NCI-H2227 (cell line): ENCODE data around the gene SIX5.

Source experiments
- DNase-seq: peaks from one replicate; lab custom pipeline; 2025; ENCODE audit not compliant: unreplicated experiment; lab: John Stamatoyannopoulos, UW

SIX5 gene

DNA sequence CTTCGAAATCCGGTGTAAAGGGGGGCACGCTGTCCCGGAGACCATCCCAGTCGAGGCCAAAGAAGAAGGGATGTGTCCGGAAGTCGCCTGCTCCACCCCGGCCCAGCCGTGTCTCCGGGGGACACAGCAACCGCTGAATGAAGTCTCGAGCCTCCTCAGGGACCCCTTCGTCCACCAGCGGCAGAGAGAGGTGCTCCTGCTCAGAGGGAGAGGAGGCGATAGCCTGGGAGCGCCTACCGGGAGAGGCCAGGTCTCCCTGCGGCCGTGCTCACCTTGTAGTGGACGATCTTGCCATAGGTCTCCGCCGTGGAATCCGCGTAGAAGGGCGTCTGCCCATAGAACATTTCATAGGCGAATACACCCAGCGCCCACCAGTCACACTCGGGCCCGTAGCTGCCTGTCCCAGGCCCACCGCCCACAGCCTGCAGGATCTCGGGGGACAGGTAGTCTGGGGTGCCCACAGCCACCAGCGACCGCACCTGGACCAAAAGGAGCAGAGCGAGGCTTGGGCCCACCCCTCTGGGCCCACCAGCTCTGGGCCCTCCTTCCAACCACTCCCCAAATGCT, 8.4 kb upstream of the SIX5 start:
- no peak for DNase-seq

DNA sequence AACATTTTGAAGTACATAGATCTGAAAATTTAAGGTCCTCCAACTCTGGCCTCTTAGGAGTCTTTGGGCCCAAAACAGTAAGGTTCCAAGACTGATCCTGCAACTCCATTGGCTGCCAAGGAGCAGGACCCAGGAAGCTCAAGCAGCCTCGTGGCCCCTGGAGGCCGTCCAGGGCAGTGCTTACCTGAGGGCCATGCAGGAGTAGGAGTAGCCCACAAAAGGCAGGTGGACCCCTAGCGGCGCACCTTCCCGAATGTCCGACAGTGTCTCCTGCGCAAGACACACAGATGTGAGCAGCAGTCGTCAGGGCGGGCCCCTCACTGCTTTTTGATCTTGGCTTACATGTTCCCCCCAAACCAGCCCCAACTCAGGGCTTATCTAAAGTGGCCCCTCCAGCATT, 5.7 kb upstream of the SIX5 start:
- no peak for DNase-seq

DNA sequence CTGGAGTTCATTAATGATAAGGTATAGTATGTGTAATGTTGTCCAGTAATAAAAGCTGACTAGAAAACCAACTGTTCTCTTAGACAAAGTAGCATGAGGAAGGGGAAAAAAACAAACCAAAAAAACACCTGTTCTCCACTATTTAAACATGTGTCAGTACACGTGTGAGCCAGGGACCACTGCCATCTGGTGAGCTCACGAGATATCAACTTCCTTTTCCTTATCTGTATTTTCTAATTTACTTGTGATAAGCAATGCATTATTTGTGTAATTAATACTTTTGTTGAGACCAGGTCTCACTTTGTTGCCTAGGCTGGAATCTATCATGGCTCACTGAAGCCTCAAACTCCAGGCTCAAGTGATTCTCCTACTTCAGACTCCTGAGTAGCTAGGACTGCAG, 4.3 kb upstream of the SIX5 start:
- no peak for DNase-seq

DNA sequence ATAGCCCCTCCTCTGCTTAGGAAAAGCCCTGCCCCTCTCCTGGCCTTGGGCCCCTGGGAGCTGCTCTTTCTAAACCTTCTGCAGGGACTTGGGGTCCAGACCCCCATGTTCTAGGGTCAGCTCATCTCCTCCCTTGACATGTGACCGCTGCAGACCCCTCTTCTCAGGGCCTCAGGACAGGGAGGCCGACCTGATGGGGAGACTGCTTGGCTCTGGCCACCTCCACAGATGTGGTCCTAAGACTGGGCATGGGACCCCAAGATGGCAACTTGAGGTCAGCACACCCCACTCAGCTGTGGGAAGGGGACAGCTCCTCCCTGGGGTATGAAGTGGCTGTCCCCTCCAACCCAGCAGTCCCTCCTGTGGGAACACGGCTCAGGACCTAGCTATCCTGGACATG, 3.9 kb upstream of the SIX5 start:
- no peak for DNase-seq

DNA sequence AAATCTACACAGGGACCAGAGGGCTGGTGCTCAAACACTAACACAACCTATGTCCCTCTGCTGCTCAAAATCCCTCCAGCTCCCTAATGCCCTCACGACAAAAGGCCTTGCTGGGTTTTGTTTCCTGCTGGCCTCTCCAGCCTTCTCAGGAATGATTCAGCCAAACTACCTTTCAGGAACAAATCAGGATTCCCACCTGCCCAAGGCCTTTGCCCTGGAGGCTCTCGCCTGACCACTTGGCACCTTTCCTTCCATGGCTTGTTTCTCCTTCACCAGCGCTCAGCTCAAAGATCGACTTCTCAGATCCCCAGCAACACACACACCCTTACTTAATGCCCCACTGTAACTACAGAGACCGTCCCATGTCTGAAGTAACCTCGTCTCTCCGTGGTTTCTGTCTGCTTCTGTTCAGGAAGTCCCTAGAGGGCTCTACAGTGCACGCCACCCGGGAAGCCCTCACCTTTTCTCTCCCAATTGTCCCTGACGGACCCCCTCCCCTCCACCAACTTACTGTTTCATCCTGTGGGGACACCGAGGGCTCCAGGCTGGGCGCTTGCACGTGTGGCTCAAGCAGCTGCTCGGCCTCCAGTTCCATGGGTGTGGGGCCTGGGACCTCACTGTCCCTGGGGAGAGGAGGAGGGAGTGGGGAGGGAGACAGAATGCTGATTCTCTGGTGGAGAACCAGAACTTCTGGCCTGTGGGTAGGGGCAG, 3.2 kb upstream of the SIX5 start:
- no peak for DNase-seq

DNA sequence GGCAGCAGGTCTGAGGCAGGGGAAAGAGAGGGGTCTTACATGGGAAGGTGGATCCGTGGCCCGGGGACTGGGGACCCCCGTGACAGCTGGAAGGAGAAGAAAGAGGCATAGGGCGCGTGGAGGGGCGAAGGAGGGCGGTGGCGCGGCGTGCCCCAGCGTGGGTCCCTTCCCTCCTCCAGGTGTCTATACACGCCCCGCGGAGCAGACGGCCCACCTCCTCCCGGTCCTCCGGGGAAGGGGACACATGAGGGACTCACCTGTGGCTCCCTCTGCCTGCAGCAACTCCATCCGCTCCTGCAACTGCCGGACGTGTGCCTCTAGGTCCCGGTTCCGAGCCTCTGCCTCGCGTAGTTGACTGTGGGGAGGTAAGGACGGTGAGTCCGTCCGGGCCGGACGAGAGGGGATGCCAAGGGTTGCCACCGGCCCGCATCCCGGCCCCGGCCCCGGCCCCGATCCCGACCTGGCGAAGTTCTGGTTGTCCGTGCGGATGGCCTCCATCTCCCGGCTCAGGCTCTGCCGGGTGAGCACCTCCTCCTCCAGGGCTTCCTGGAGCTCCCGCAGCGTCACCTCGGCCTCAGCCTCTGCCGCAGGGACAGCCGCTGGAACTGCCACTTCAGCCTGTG, 2.4 kb upstream of the SIX5 start:
- DNase-seq = no peak

DNA sequence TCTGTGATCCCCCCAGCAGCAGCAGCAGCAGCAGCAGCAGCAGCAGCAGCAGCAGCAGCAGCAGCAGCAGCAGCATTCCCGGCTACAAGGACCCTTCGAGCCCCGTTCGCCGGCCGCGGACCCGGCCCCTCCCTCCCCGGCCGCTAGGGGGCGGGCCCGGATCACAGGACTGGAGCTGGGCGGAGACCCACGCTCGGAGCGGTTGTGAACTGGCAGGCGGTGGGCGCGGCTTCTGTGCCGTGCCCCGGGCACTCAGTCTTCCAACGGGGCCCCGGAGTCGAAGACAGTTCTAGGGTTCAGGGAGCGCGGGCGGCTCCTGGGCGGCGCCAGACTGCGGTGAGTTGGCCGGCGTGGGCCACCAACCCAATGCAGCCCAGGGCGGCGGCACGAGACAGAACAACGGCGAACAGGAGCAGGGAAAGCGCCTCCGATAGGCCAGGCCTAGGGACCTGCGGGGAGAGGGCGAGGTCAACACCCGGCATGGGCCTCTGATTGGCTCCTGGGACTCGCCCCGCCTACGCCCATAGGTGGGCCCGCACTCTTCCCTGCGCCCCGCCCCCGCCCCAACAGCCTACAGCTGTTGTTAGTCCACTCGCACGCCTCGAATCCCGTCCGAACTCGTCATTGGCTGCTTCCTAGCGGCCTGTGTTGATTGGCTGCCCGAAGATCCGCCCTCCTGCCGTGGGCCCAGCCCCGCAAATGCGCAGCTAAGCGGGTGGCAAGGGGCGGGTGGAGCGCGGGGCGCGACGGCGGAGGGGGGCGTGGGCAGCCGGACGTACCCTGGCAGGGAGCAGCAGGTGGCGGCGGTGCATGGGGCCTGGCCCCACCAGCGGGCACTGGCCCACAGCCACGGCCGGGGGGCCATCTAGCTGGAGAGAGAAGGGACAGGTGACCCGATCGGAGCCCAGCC, 1.4 kb upstream of the SIX5 start:
- peak; percentile 94 for DNase-seq

DNA sequence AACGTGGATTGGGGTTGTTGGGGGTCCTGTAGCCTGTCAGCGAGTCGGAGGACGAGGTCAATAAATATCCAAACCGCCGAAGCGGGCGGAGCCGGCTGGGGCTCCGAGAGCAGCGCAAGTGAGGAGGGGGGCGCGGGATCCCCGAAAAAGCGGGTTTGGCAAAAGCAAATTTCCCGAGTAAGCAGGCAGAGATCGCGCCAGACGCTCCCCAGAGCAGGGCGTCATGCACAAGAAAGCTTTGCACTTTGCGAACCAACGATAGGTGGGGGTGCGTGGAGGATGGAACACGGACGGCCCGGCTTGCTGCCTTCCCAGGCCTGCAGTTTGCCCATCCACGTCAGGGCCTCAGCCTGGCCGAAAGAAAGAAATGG, 754 bp upstream of the SIX5 start:
- peak; percentile 61 for DNase-seq

DNA sequence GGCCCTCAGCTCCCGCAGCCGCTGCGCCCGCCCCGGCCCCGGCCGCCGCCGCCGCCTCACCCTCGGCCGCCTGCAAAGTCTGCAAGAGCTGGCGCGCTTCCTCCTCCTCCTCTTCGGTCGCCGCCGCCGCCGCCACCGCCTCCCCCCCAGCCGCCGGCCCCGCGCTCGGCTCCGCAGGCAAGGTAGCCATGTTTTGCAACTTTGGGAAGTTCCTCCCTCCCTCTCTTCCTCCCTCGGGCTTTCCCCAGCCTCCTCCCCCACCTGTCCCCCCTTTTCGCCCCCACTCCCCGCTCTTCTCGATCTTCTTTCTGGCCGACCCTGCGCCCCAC, 433 bp downstream of the SIX5 start:
- no peak for DNase-seq

DNA sequence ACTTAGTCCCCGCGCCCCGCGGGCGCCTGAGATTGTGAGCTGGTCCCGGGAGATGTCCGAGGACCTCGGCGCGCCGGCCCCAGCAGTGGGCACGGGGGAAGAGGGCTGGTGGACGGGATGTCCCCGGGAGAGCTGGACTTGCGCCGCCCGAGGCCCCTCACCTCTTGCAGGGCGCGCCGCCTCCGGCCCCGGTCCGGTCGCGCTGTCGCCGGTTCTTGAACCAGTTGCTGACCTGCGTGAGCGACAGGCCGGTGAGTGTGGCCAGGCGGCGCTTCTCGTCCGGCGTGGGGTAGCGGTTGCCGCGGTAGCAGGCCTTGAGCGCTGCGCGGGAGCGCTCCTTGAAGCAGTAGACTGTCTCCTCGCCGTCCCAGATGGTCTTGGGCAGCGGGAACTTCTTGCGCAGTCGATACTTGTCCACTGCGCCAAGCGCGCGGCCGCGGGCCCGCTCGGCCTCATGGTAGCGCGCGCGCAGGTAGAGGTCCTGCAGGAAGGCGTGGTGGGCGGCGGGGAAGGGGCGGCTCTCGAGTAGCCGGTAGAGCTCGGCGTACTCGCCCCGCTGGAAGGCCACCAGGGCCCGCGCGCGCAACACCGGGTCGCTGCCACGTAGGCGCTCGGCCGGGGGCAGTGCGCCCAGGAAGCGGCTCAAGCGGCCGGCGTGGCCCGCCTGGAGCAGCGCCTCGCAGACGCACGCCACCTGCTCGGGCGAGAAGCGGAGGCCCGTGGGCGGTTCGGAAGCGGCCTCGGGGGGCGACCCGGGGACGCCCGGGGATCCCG, 984 bp downstream of the SIX5 start:
- DNase-seq = peak; percentile 65

DNA sequence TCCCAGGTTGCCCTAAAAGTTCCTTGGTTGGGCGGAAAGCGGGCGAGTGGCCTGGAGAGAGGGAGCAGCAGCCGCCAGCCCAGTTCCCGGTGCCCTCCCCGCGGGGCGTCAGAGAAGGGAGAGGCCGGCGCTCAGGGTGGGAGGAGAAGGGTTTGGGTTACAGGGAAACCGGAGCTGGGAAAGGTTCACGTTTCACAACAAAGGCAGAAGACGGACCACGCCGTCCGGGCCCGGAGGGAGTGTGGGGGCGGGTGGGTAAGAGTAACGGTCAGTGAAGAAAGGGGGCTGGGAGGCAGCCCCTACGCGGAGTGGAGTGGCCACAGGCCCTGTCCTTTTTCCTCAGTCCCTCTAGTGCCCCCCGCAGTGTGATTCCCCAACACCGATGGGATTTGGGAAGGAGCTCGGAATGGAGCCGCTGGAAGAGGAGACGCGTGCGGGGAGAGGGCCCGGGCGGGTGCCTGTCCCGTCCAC, 1.6 kb downstream of the SIX5 start:
- DNase-seq = no peak

DNA sequence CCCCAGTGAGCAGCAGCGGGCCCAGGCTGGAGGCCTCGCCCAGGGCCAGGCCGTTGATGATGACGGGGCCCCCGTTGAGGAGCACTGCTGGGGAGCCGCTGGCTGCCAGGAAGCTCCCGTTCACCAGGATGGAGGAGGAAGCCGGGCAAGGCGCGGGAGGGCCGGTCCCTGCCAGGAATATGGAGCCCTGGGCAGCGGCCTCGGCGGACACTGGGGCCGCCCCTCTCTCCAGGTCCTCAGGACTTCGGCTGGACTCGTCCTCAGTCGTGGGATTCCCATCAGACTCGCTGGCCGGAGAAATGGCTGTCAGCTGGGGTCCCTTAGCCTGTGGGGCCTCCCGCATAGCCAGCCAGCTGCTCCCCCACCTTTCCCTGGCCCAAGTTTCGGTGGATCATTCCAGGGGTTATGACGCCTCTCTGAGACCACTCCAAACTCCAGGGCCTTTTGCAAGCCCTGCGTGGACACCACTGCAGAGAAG, 2.1 kb downstream of the SIX5 start:
- DNase-seq = no peak

DNA sequence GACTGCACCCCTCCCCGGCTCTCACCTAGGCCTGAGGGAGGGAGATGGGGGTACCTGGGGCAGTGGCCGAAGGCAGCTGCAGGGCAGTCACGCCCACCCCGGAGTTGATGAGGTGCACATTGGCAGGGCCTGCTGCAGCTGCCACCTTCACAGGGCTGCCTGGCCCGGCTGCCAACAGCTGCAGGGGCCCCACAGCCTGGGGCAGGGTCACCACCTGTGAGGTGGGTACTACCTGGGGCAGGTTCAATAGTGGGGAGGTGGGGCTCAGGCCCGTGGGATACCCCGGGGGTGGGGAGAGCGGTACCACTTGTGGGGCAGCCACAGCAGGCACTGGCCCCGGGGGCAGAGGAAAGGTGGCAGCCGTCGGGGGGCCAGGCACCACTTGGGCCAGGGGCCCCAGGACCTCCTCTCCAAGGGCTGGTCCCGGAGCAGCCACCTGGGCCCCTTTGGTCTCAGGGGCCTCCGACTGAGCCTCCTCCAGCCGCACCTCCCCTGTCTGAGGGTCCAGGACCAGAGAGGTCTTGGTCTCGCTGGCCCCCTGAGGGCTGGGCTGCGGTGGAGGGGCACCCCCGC, 2.7 kb downstream of the SIX5 start:
- no peak for DNase-seq

DNA sequence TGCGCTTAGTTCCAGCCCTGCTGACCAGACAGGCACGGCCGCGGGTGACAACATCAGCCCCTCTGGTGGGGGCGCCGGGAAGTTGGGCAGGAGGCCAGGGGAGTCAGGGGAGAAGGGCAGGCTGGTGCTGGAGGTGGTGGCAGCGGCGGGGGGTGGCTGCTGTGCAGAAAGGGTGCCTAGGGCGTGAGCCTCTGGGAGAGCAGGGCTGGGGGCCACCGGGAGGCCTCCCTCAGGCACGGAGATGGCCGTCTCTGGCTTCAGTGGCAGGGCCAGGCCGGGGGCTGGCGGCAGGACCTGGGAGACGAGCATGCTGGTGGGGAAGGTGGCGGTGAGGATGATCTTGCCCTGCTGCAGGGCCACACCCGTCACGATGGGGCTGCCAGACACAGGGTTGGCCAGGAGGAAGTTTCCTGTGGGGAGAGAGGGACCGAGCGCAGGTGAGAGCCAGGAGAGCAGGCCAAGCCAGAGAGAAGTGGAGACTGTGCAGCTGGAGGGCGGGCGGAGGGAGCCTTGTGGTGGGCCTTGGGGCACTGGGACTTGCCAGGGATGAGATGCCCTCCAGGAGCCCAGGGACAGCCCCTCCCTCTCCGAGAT, 3.3 kb downstream of the SIX5 start:
- no peak for DNase-seq

DNA sequence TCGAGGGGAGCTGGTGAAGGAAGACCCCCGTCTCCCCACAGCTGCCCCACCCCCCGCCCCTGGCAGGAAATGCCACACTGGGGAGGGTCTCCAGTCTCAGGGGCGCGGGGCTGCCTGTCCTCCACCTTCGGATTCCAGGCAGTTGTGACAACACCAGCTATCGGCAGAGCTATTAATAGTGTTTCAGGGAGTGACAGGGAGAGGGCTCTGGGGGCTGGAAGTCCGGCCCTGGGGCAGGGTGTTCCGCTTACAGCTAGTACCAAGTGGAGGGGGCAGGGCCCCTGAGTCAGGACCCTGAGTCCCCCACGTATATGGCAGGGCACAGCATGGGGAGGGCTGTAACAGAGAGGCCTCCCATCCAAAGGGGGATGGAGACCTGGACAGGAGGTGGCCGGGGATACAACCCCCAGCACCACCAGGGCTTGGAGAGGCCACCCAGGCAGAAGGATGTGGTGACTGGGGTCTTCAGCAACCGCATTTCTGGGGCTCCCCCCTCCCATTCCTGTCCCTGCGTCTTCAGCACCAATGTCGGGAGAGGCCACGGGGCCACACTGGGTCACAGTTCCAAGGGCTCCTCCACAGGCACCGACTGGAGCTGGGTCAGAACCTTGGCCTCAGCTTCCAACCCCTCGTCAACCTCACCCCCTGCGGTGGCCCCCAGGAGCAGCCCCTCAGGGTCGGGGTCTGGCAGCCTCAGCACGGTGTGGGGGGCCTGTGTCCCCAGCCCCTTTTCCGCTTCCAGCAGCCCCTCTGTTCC, 3.9 kb downstream of the SIX5 start:
- no peak for DNase-seq

DNA sequence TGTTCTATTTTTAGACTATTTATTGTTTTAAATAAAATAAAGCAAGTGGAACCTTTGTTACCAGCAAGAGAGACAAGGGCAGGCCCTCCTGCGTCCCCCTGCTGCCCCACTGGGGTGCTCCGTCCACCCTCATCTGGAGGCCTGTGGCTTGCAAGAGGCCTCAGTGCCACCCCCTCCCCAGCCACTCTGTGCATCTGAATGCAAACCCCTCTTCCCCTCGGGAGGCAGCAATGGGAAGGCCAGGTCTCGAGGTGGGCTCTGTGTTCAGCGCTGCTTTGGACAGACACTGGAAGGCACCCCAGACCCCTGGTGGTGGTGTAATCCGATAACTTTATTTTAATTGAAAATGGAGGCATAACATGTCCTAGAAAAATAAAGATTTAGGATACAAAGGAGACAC, 4.6 kb downstream of the SIX5 start:
- DNase-seq = no peak

DNA sequence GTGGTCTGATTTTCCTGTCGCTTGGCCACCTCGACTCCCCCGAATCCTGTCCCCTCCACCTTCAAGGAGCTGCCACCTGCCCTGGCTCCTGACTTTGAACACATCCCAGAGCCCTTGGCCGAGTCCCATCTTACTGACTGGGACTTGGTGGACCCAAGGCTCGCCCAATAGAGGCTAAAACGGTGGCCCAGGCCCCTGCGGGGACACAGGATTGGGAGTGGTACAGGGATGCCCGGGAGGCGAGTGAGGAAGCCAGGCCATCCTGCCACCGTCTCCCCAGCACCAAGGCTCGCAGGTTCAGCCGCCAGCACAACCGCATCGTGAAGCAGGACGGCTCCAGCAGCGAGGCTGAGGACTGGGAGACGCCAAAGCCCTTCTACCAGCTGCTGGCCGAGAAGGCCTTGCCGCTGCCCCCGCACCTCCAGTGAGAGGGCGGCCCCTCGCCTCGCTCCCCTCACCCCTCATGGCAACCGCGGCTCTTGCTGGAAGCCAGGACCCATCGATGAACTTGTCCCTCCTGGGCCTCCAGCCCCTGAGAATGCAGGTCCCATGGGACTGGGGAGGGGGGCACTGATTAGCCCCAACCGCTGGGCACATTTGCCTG, 5.3 kb downstream of the SIX5 start:
- DNase-seq = no peak

DNA sequence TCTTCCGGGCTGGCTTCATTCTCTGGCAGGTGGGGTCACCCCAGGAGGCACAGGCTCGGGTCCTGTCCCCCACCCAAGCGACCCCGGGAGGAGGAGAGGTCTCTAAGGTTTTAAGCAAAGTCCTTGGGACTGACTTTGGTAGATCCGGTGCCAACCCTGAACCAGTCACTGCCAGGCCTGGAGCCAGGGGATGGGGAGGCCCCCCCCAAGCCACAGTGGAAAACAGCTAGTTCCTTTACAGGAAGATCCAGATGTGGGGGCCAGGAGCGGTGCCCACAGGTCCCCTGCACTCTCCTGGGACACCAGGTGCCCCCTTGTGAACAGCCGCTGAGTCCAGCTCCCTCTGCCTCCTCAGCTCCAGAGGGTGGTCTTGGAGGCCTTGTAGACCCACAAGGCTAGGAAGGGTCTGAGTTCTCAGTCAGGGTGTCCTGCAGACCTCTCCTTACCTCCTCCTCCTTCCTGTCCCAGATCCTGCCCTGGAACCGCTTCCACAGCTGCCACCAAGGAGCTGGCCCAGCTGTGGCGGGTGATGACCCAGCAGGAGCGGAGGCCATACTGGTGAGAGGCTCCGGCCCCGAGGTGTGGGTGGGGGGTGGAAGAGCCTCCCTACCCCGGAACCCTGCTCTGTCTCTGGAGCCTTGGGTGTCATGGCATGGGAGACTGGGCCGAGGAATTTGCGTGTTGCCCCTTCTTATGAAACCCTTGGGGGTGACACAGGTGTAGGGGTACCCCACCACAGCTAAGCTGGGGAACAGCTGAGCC, 6.0 kb downstream of the SIX5 start:
- DNase-seq = no peak
